Glutamatergic neuron (in vitro differentiated cells): Measurements from ENCODE around the gene UTP15. TPM values are rescaled to one million over a fixed set of nuclear protein-coding genes. Genes with fewer than 3 reads are reported as not detected.

Experiments
- DNase-seq: peaks from one replicate; pipeline ENCODE4 v3.0.0; 2022
- H3K27ac Mint-ChIP-seq: one replicate; pipeline ENCODE4 v1.8.0; 2020; ENCODE audit warnings: mild to moderate bottlenecking, mixed read lengths, inconsistent platforms; ENCODE audit not compliant: unreplicated experiment
- H3K27me3 Mint-ChIP-seq: one replicate; pipeline ENCODE4 v1.8.0; 2020; ENCODE audit warnings: mild to moderate bottlenecking, moderate library complexity, mixed read lengths, inconsistent platforms; ENCODE audit not compliant: unreplicated experiment
- H3K36me3 Mint-ChIP-seq: one replicate; pipeline ENCODE4 v1.8.0; 2020; ENCODE audit warnings: mild to moderate bottlenecking, mixed read lengths, inconsistent platforms; ENCODE audit not compliant: unreplicated experiment
- H3K4me1 Mint-ChIP-seq: one replicate; pipeline ENCODE4 v1.8.0; 2020; ENCODE audit warnings: mild to moderate bottlenecking, low read depth, mixed read lengths, inconsistent platforms; ENCODE audit not compliant: unreplicated experiment
- H3K4me3 Mint-ChIP-seq: one replicate; pipeline ENCODE4 v1.8.0; 2020; ENCODE audit warnings: mild to moderate bottlenecking, mixed read lengths, inconsistent platforms; ENCODE audit not compliant: unreplicated experiment
- H3K9me3 Mint-ChIP-seq: one replicate; pipeline ENCODE4 v1.8.0; 2020; ENCODE audit warnings: mild to moderate bottlenecking, moderate library complexity, mixed read lengths, inconsistent platforms; ENCODE audit not compliant: unreplicated experiment
- total RNA-seq: library from RNA; stranded (reverse); fragmentation: NEBNext Ultra II Directional; extraction: Animal tissue kit (Norgen Biotek cat#: 25700); gene quantifications from one replicate; pipeline ENCODE4 v1.2.1, GENCODE V29; 2021; ENCODE audit not compliant: unreplicated experiment
- TF ChIP-seq, protein P1 (sequence below): fragments of 200-600 bp; sonication (generic); IDR thresholded peaks from one replicate; pipeline ENCODE4 v1.5.0; 2021; ENCODE audit not compliant: partially characterized antibody, unreplicated experiment

The UTP15 gene
- total RNA-seq, 1 donor from 2014 or later, result 19.4 TPM

DNA sequence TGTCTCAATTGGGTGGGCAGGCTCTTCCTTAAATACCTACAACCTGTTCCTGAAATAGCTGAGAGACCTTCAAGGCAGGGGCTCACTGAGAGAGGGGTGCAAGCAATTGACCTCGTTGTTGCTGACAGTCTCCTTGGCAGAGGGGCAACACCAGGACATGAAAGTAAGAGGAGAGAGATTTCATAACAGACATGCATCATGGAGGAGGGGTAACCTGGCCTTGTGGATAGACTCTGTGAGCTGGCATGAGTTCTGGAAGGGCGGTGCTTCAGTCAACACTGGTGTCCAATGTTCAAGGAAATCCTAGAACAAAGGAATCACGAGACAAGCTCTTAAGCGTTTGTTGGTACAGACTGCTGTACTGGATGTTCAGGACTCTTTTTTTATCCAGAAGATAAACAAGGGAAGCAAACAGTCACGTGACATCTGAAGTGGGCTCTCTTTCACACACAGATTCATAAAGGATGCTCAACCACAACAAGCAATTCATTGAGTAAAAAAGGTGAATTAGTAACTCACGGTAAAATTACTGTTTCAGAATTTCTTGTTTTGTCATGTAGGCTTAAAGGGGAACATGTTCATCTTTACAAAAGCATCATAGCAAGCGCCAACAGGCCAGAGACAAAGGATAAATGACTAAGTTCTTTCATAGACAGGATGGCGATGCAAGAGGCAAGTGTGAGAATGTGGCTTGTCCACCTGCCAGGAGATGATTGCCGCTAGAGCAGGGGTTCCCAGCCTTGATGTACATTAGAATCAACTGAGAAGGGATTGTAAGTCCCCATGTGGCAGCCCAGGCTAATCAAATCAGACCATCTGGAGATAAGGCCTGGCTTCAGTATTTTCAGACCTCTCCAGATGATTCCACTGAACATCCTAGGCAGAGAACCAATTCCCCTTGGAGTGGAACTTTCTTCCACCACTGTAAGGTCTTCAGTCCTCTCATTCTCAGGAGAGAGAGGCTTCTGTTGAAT is 20.8 kb upstream of the UTP15 start:
- no peak for DNase-seq
- peaks cover 1% of the 10 kb centered on the region for H3K9me3 Mint-ChIP-seq
- H3K4me1 Mint-ChIP-seq, result peaks cover 12% of the 10 kb centered on the region
- no peak overlapping the region for H3K4me3 Mint-ChIP-seq
- TF ChIP-seq, protein P1, sequence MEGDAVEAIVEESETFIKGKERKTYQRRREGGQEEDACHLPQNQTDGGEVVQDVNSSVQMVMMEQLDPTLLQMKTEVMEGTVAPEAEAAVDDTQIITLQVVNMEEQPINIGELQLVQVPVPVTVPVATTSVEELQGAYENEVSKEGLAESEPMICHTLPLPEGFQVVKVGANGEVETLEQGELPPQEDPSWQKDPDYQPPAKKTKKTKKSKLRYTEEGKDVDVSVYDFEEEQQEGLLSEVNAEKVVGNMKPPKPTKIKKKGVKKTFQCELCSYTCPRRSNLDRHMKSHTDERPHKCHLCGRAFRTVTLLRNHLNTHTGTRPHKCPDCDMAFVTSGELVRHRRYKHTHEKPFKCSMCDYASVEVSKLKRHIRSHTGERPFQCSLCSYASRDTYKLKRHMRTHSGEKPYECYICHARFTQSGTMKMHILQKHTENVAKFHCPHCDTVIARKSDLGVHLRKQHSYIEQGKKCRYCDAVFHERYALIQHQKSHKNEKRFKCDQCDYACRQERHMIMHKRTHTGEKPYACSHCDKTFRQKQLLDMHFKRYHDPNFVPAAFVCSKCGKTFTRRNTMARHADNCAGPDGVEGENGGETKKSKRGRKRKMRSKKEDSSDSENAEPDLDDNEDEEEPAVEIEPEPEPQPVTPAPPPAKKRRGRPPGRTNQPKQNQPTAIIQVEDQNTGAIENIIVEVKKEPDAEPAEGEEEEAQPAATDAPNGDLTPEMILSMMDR, result no peak
- H3K27ac Mint-ChIP-seq, result peak overlapping the region; percentile 80
- H3K27me3 Mint-ChIP-seq, result peaks cover 2% of the 10 kb centered on the region
- H3K36me3 Mint-ChIP-seq, result no peaks in the 10 kb centered on the region

DNA sequence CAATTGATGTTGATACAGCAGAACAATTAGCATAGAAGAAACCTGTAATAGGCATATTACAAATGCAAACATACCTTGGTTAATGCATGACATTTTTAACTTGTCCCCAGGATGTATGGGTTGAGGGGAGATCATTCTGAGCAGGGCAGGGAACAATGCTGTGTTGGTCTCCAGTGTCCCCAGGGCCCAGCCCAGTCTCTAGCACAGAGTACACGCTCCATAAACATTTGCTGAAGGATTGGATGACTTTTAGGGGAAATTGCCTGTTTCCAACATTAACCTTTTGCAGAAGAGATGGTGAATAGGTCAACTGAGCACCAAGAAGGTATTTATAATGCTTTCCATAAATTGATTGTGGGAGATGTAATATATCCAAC is 20.2 kb upstream of the UTP15 start:
- no peak overlapping the region for H3K4me3 Mint-ChIP-seq
- H3K36me3 Mint-ChIP-seq, result no peaks in the 10 kb centered on the region
- TF ChIP-seq, protein P1, result no peak
- peak overlapping the region; percentile 80 for H3K27ac Mint-ChIP-seq
- peaks cover 2% of the 10 kb centered on the region for H3K27me3 Mint-ChIP-seq
- no peak for DNase-seq
- H3K9me3 Mint-ChIP-seq, result peaks cover 1% of the 10 kb centered on the region
- H3K4me1 Mint-ChIP-seq, result peaks cover 12% of the 10 kb centered on the region

DNA sequence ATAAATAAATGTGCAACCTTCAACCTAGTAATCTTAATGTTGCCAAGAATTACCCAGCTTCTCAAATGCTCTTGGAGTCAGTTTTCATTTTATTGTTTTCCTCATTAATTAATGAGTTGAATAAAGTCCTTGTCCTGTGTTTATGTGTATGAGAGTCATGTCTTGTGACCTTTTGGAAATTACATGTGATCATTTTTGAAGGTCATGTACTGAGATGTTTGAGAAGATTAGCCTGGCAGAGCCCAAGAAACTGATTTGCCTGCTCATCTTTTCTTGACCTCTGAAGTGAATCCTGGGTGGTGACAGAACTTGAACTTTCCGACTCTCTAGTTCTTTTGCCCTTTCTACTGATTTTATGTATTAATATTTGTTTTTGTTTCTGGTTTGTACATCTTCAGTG is 15.5 kb upstream of the UTP15 start:
- no peaks in the 10 kb centered on the region for H3K36me3 Mint-ChIP-seq
- peaks cover 6% of the 10 kb centered on the region for H3K4me1 Mint-ChIP-seq
- no peaks in the 10 kb centered on the region for H3K27me3 Mint-ChIP-seq
- no peak overlapping the region for H3K4me3 Mint-ChIP-seq
- no peaks in the 10 kb centered on the region for H3K9me3 Mint-ChIP-seq
- no peak overlapping the region for H3K27ac Mint-ChIP-seq
- TF ChIP-seq, protein P1, result no peak
- DNase-seq, result no peak

DNA sequence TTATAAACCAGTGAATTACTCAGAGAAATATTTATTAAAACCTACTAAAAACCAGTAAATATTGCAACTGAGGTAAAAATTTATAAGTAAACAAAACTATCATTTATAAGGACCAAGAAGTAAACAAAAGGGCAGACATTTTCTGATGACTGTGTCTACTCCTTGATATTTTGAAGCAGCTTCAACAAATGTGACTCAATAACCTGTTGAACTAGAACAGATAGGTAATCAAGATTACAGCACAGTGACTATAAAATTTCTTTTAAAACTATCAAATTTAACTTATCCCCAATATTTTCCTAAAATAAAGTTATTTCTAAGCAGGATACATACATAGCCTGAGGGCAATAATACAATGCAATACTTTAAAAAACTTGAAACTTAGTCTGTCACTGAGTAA is 12.9 kb upstream of the UTP15 start:
- H3K27ac Mint-ChIP-seq, result no peak overlapping the region
- peaks cover 2% of the 10 kb centered on the region for H3K4me1 Mint-ChIP-seq
- TF ChIP-seq, protein P1, result no peak
- DNase-seq, result no peak
- H3K4me3 Mint-ChIP-seq, result no peak overlapping the region
- no peaks in the 10 kb centered on the region for H3K27me3 Mint-ChIP-seq
- H3K9me3 Mint-ChIP-seq, result no peaks in the 10 kb centered on the region
- H3K36me3 Mint-ChIP-seq, result no peaks in the 10 kb centered on the region

DNA sequence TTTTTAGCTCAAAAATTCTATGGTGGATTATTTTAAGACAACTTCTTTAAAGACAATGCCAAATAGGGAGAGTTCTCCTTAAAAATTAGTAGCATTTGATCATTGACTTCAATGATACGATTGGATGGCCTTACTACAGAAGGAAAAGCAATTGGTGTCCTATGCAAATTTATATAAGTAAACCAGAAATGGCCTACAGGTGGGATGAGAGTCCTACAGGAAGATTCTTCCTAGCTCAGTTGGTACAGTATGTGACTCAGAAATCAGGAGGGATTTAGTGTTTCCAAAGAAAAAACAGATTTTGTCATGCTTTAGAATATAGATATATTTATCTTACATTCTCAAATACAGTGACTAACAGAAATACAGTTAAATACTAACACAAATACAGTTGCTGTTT is 6.6 kb upstream of the UTP15 start:
- Mint-ChIP-seq H3K27ac (no peak overlapping the region), H3K27me3 (no peaks in the 10 kb centered on the region), H3K4me1 (peaks cover 6% of the 10 kb centered on the region), H3K9me3 (no peaks in the 10 kb centered on the region), H3K4me3 (no peak overlapping the region), H3K36me3 (peaks cover 4% of the 10 kb centered on the region)
- TF ChIP-seq, protein P1, result no peak
- no peak for DNase-seq
